Ishikawa (cell line): Measurements from ENCODE around the gene PRCD.

Experiments used
- EGR1 ChIP-seq: IDR thresholded peaks from 2 replicates; pipeline ENCODE4 v1.6.1; 2012
- EP300 ChIP-seq: IDR thresholded peaks from 2 replicates; pipeline ENCODE4 v1.6.1; 2012; ENCODE audit warnings: borderline replicate concordance
- NFIC ChIP-seq: IDR thresholded peaks from 2 replicates; pipeline ENCODE4 v1.6.1; 2012
- RAD21 ChIP-seq: IDR thresholded peaks from 2 replicates; pipeline ENCODE4 v1.6.1; 2012; ENCODE audit warnings: low read depth
- REST ChIP-seq: IDR thresholded peaks from 2 replicates; pipeline ENCODE4 v1.6.1; 2012; ENCODE audit warnings: low read depth, mild to moderate bottlenecking
- TCF12 ChIP-seq: IDR thresholded peaks from 2 replicates; pipeline ENCODE4 v1.6.1; 2012; ENCODE audit warnings: low read depth
- USF1 ChIP-seq: IDR thresholded peaks from 2 replicates; pipeline ENCODE4 v1.6.1; 2012
- YY1 ChIP-seq: IDR thresholded peaks from 2 replicates; pipeline ENCODE4 v1.6.1; 2012; ENCODE audit warnings: low read depth
- TF ChIP-seq, protein P1 (sequence below): IDR thresholded peaks from 2 replicates; pipeline ENCODE4 v1.6.1; 2012

- TF ChIP-seq USF1 (no peak), YY1 (no peak), TCF12 (no peak), NFIC (no peak), EP300 (no peak), RAD21 (no peak), REST (no peak), EGR1 (no peak)
- TF ChIP-seq, protein P1, sequence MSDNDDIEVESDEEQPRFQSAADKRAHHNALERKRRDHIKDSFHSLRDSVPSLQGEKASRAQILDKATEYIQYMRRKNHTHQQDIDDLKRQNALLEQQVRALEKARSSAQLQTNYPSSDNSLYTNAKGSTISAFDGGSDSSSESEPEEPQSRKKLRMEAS, result no peak
These were observed 22.9 kb downstream of the PRCD start for GRCh38 chr17:76562734-76563148.
